CD4-positive, alpha-beta T cell (primary cell): ENCODE data around the gene KBTBD2. TPM values are rescaled to one million over a fixed set of nuclear protein-coding genes. Genes with fewer than 3 reads are reported as not detected.

Experiments used
- ATAC-seq: fragments of 200-7000 bp; cut with Tn5 transposase; one replicate; pipeline ENCODE4 v1.10.0; 2022; ENCODE audit warnings: mild to moderate bottlenecking; ENCODE audit not compliant: poor library complexity
- CTCF ChIA-PET: fragments of 350-600 bp; sonication (Branson Sonifier 250); formaldehyde crosslinking; loops from one replicate; lab custom pipeline; 2021; ENCODE audit warnings: antibody characterized with exemption, inconsistent platforms; lab: Charles Lee
- POLR2A ChIA-PET: fragments of 350-600 bp; sonication (Branson Sonifier 250); formaldehyde crosslinking; loops from one replicate; lab custom pipeline; 2021; ENCODE audit warnings: antibody characterized with exemption, inconsistent platforms; lab: Charles Lee
- DNase-seq, 14 experiments: peaks; one replicate each; pipeline ENCODE4 v3.0.0-alpha.2; 2013 to 2020; ENCODE audit warnings: mixed read lengths in 2 of 14
- H3K27ac ChIP-seq, 2 donors: one replicate each; pipeline versions ENCODE4 v1.5.1 to v1.7.0; 2013; ENCODE audit warnings: low read length in 2 of 2, low read depth in 1 of 2, mild to moderate bottlenecking in 1 of 2
- H3K27me3 ChIP-seq, 2 experiments: 1 replicate in 1 of 2; 2 replicates in 1 of 2; pipeline versions ENCODE4 v1.6.1 to v1.7.0; 2013; ENCODE audit warnings: low read length in 2 of 2, control low read depth in 1 of 2, mild to moderate bottlenecking in 1 of 2, moderate library complexity in 1 of 2; ENCODE audit not compliant: insufficient read depth in 2 of 2, control insufficient read depth in 1 of 2
- H3K36me3 ChIP-seq: one replicate; pipeline ENCODE4 v1.6.1; 2013; ENCODE audit warnings: low read length, control low read depth; ENCODE audit not compliant: insufficient read depth
- H3K4me1 ChIP-seq: one replicate; pipeline ENCODE4 v1.6.1; 2013; ENCODE audit warnings: low read length, control low read depth; ENCODE audit not compliant: insufficient read depth
- H3K4me3 ChIP-seq: one replicate; pipeline ENCODE4 v1.5.1; 2013; ENCODE audit warnings: mild to moderate bottlenecking, low read length, moderate library complexity
- H3K9me3 ChIP-seq, 2 experiments: 1 replicate in 1 of 2; 2 replicates in 1 of 2; pipeline versions ENCODE4 v1.6.1 to v1.7.0; 2013; ENCODE audit warnings: low read length in 2 of 2, mild to moderate bottlenecking in 2 of 2, control low read depth in 1 of 2, moderate library complexity in 1 of 2; ENCODE audit not compliant: control insufficient read depth in 1 of 2, insufficient read depth in 1 of 2
- H3K27ac Mint-ChIP-seq: one replicate; pipeline ENCODE4 v1.8.0; 2020; ENCODE audit warnings: mixed read lengths
- H3K27me3 Mint-ChIP-seq: one replicate; pipeline ENCODE4 v1.8.0; 2021; ENCODE audit warnings: mixed read lengths
- H3K36me3 Mint-ChIP-seq: one replicate; pipeline ENCODE4 v1.8.0; 2021; ENCODE audit warnings: low read depth, mixed read lengths
- H3K4me1 Mint-ChIP-seq: one replicate; pipeline ENCODE4 v1.8.0; 2021; ENCODE audit warnings: low read depth, mixed read lengths
- H3K4me3 Mint-ChIP-seq: one replicate; pipeline ENCODE4 v1.8.0; 2020; ENCODE audit warnings: mild to moderate bottlenecking, mixed read lengths
- H3K9me3 Mint-ChIP-seq: one replicate; pipeline ENCODE4 v1.8.0; 2020; ENCODE audit warnings: mixed read lengths
- CTCF ChIP-seq: fragments of 200-600 bp; IDR thresholded peaks from one replicate; pipeline ENCODE4 v1.8.0; 2022; ENCODE audit warnings: antibody characterized with exemption, mild to moderate bottlenecking
- intact Hi-C, 2 experiments: fragments of 100-400 bp; cut with DNase I in 1 of 2; cut with micrococcal nuclease in 1 of 2; formaldehyde crosslinking; loops; one replicate each; pipeline versions ENCODE4 v1.15.1 to v1.9.0; 2023 to 2025; cut with DNase I, micrococcal nuclease
- polyA plus RNA-seq, 2 donors: library from polyadenylated mRNA; unstranded; fragments of 120-200 nt; gene quantifications; one replicate each; pipeline ENCODE4 v1.2.1, GENCODE V29; 2013
- total RNA-seq, 174 experiments: library from RNA in 2 of 174; stranded (reverse) in 2 of 174; gene quantifications; one replicate each; pipeline ENCODE4 v1.2.3 and lab custom pipeline; 2021 to 2026

The KBTBD2 gene
- total RNA-seq (10 to 100 TPM; 92.3 to 93.9 TPM), total RNA-seq (lab: John Stamatoyannopoulos, UW) (37.4 to 342 (median 115) reads per million in 172 experiments)
- polyA plus RNA-seq (2013, experiment 1 of 2) = 40.6 TPM
- polyA plus RNA-seq (2013, experiment 2 of 2) = 42.9 TPM

- Mint-ChIP-seq H3K4me1 (peaks cover 62% of the 10 kb centered on the region), H3K36me3 (peaks cover 32% of the 10 kb centered on the region), H3K27ac (peak within 1 kb of the TSS; percentile 100), H3K9me3 (no peaks in the 10 kb centered on the region), H3K27me3 (no peaks in the 10 kb centered on the region), H3K4me3 (peak within 1 kb of the TSS; percentile 96)
- CTCF ChIA-PET = interaction anchor here (0.7 to 3.5 kb wide), 6 partner anchors 15 to 217 kb away, joined by 3 to 11 read pairs (median 6); partner anchors contain the start of gene RP9
- H3K4me3 ChIP-seq = peak within 1 kb of the TSS; percentile 81
- intact Hi-C loops = loop anchor here (2.0 to 5.0 kb wide), 7 partner anchors 14 to 399 kb away; partner anchors contain the start of genes LSM5 (in 2 of the 2), NT5C3A (in 2 of the 2), BBS9 (in 1 of the 2) and RP9 (in 1 of the 2)
- peak within 1 kb of the TSS; percentile 99 for H3K27ac ChIP-seq
- ATAC-seq (peak; percentile 49), DNase-seq (peak; percentile 45 to 92 (median 73))
- POLR2A ChIA-PET = interaction anchor here (0.7 to 6.3 kb wide), 24 partner anchors 11 to 404 kb away, joined by 3 to 113 read pairs (median 5); partner anchors contain the start of genes AVL9, LSM5, NT5C3A and RP9
- peaks cover 32% of the 10 kb centered on the region for H3K4me1 ChIP-seq
- no peaks in the 10 kb centered on the region for H3K9me3 ChIP-seq
- no peaks in the 10 kb centered on the region for H3K36me3 ChIP-seq
- H3K27me3 ChIP-seq = no peaks in the 10 kb centered on the region
- TF ChIP-seq CTCF = no peak
These were observed at the start of gene KBTBD2 for GRCh38 chr7:32891043-32891799. Gene KBTBD2 (minus strand): TSS chr7:32891760. CDS start chr7:32879604, 12,156 bp downstream.

GRCh38 chr7:32941181-32941580, 49.6 kb upstream of the KBTBD2 start:
- Mint-ChIP-seq H3K27me3 (peaks cover 24% of the 10 kb centered on the region), H3K4me3 (peak overlapping the region; percentile 84), H3K36me3 (no peaks in the 10 kb centered on the region), H3K9me3 (no peaks in the 10 kb centered on the region), H3K4me1 (peaks cover 11% of the 10 kb centered on the region), H3K27ac (no peak overlapping the region)
- Histone ChIP-seq H3K27ac (no peak overlapping the region), H3K4me1 (peaks cover 11% of the 10 kb centered on the region), H3K36me3 (no peaks in the 10 kb centered on the region), H3K27me3 (no peaks in the 10 kb centered on the region), H3K9me3 (no peaks in the 10 kb centered on the region), H3K4me3 (no peak overlapping the region)
- POLR2A ChIA-PET = interaction anchor here (2.9 kb wide), 1 partner anchor 50 kb away, joined by 55 read pairs; the partner anchor contains the start of gene KBTBD2
- TF ChIP-seq CTCF = no peak
- CTCF ChIA-PET = interaction anchor here (1.1 to 4.6 kb wide), 3 partner anchors 95 to 141 kb away, joined by 3 to 38 read pairs (median 5); no protein-coding TSS in a partner anchor
- DNase-seq (no peak), ATAC-seq (no peak)
- intact Hi-C loops = loop anchor here (1.0 to 10.0 kb wide), 9 partner anchors 34 to 449 kb away; partner anchors contain the start of genes LSM5 (in 1 of the 2) and RP9 (in 1 of the 2)

DNA sequence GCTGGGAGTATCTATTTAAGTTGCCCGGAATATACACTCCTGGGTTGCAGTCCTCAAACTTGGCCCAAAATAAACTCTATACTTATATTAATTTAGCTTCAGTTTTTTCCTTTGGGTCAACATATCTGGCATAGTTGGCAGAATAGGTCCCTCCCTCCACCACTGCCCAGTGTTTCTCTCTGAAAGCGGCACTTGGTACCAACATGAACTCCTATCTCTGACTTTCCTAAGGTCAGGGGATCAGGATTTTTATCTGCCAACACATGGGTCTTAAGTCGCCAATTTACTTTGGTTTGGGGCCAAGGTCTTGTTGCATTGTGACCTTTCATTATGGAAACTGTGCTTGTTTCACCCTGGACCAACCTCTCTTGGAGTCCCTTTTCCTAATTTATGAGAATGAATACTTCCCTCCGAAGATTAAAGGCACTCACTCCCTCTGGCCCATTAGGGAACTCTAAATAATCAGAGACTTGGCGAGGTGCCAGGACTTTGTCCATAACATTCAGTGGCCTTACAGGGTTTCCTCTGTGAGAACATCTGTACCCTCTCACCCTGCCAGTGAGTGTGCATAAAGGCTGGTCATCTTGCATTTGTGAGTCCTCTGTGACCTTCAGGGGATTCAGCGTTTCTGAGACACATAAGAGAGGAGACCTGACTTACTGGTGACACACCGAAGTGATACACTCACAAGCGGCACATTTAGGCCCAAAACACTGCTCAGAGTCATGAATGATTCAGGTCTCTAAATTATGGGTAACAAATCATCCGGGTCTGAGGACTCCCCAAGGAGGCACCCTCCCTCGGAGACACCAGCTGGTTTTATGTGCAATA, 46.0 kb upstream of the KBTBD2 start:
- Histone ChIP-seq H3K27me3 (no peaks in the 10 kb centered on the region), H3K9me3 (no peaks in the 10 kb centered on the region), H3K4me1 (peaks cover 8% of the 10 kb centered on the region), H3K36me3 (no peaks in the 10 kb centered on the region), H3K27ac (no peak overlapping the region), H3K4me3 (no peak overlapping the region)
- ATAC-seq (no peak), DNase-seq (no peak)
- no peaks in the 10 kb centered on the region for H3K36me3 Mint-ChIP-seq
- peaks cover 11% of the 10 kb centered on the region for H3K4me1 Mint-ChIP-seq
- no peak overlapping the region for H3K27ac Mint-ChIP-seq
- TF ChIP-seq CTCF = no peak
- ChIA-PET POLR2A (interaction anchor here (1.1 kb wide), 1 partner anchor 45 kb away, joined by 3 read pairs; no protein-coding TSS in a partner anchor), CTCF (no interaction called here)
- intact Hi-C loops = no loop called here
- no peaks in the 10 kb centered on the region for H3K9me3 Mint-ChIP-seq
- H3K4me3 Mint-ChIP-seq = no peak overlapping the region
- peaks cover 11% of the 10 kb centered on the region for H3K27me3 Mint-ChIP-seq
